Lower lobe of right lung (tissue), 2 donors: Measurements from ENCODE around the gene PURA. TPM values are rescaled to one million over a fixed set of nuclear protein-coding genes. Genes with fewer than 3 reads are reported as not detected.
A peak's percentile ranks its signal among the peaks of the same experiment; 100 is the strongest.

Experiments
- ATAC-seq, 2 donors: fragments of 200-7000 bp; cut with Tn5 transposase; one replicate each; pipeline ENCODE4 v1.9.1; 2020 to 2022; ENCODE audit warnings: mild to moderate bottlenecking in 2 of 2, moderate library complexity in 2 of 2
- DNase-seq: peaks from one replicate; pipeline ENCODE4 v3.0.0-alpha.2; 2020
- H3K27ac ChIP-seq: fragments of 200-600 bp; one replicate; pipeline ENCODE4 v1.8.0; 2022
- H3K27me3 ChIP-seq: fragments of 200-600 bp; one replicate; pipeline ENCODE4 v1.8.0; 2022; ENCODE audit warnings: low read depth
- H3K36me3 ChIP-seq: fragments of 200-600 bp; one replicate; pipeline ENCODE4 v1.8.0; 2022; ENCODE audit warnings: mild to moderate bottlenecking
- H3K4me1 ChIP-seq: fragments of 200-600 bp; one replicate; pipeline ENCODE4 v1.8.0; 2022
- H3K4me3 ChIP-seq: fragments of 200-600 bp; one replicate; pipeline ENCODE4 v1.8.0; 2022; ENCODE audit warnings: mild to moderate bottlenecking
- H3K9me3 ChIP-seq: fragments of 200-600 bp; one replicate; pipeline ENCODE4 v1.8.0; 2022
- CTCF ChIP-seq: fragments of 200-600 bp; IDR thresholded peaks from one replicate; pipeline ENCODE4 v1.8.0; 2022; ENCODE audit warnings: antibody characterized with exemption, mild to moderate bottlenecking
- intact Hi-C: fragments of 100-400 bp; cut with DNase I; formaldehyde crosslinking; loops from one replicate; pipeline ENCODE4 v1.11.0; 2022
- total RNA-seq: library from RNA; stranded (reverse); fragmentation: NEBNext Ultra II Directional; extraction: Animal tissue kit (Norgen Biotek cat#: 25700); gene quantifications from one replicate; pipeline ENCODE4 v1.2.1, GENCODE V29; 2021
- donor health status: DM: no; HTN: yes; CAD: no; lungs with severe emphysema.

The PURA gene
- total RNA-seq, 1 donor from 2014 or later: 32.4 TPM

DNA sequence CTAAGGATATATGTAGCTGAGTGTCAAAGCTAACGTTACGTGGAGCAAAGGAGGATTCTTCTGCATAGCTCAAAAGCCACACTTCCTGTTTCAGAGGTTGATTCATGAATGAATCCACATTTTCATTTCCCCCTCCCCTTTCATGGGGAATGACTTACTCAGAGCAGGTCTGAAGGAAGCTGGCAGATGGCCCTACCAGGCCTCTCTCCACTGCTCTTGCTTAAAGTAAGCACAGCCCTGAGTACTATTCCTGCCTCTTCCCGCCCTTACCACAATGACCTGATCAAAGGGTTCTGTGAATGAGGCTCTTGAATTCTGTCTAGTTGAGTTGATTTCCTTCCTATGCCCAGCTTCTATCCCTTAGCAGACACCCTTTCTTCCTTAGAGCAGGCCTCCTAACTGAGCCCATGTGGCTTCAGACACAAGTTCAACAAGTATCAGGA lies 18.1 kb downstream of the PURA start:
- Histone ChIP-seq H3K27me3 (no peaks in the 10 kb centered on the region), H3K27ac (no peak overlapping the region), H3K9me3 (no peaks in the 10 kb centered on the region), H3K4me1 (peaks cover 23% of the 10 kb centered on the region), H3K4me3 (no peak overlapping the region), H3K36me3 (no peaks in the 10 kb centered on the region)
- peak; percentile 93 to 94 for ATAC-seq
- DNase-seq: peak; percentile 84
- TF ChIP-seq CTCF: no peak
- intact Hi-C loops: no loop called here

- Histone ChIP-seq H3K4me3 (no peak overlapping the region), H3K36me3 (no peaks in the 10 kb centered on the region), H3K27me3 (no peaks in the 10 kb centered on the region), H3K27ac (no peak overlapping the region), H3K4me1 (peaks cover 23% of the 10 kb centered on the region), H3K9me3 (no peaks in the 10 kb centered on the region)
- TF ChIP-seq CTCF: peak; percentile 13
- no peak for DNase-seq
- intact Hi-C loops: no loop called here
- ATAC-seq: peak; percentile 78 to 87
Observed at GRCh38 chr5:140133514-140134167, 19.7 kb downstream of the PURA start.

- Histone ChIP-seq H3K36me3 (no peaks in the 10 kb centered on the region), H3K9me3 (no peaks in the 10 kb centered on the region), H3K27ac (no peak overlapping the region), H3K4me1 (peaks cover 23% of the 10 kb centered on the region), H3K27me3 (no peaks in the 10 kb centered on the region), H3K4me3 (no peak overlapping the region)
- ATAC-seq: no peak
- TF ChIP-seq CTCF: no peak
- no peak for DNase-seq
- intact Hi-C loops: no loop called here
Observed at GRCh38 chr5:140134277-140134935, 20.5 kb downstream of the PURA start.

GRCh38 chr5:140135127-140135526 lies 21.2 kb downstream of the PURA start:
- no peak for TF ChIP-seq CTCF
- no peak for ATAC-seq
- Histone ChIP-seq H3K27me3 (no peaks in the 10 kb centered on the region), H3K36me3 (no peaks in the 10 kb centered on the region), H3K9me3 (no peaks in the 10 kb centered on the region), H3K27ac (no peak overlapping the region), H3K4me1 (peaks cover 23% of the 10 kb centered on the region), H3K4me3 (no peak overlapping the region)
- no peak for DNase-seq
- intact Hi-C loops: no loop called here

DNA sequence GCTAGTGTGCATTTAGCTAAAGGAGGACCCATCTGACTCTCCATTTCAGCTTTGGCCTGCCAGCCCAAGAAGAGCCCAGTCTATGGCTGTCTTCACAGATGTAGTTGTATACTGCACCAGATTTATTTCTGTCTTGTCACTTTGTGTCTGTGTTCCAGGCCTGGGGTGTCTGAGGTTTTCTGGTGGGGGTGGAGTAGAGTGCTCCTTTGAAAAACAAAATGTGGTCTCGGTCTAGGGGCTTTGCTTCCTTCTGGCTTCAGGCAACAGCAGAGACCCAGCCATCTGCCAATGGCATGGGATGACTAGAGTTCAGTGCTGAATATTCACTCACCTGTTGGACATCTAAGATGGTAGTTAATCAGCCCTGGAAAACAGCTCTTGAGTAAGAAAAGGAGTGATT lies 22.7 kb downstream of the PURA start:
- Histone ChIP-seq H3K27me3 (no peaks in the 10 kb centered on the region), H3K9me3 (no peaks in the 10 kb centered on the region), H3K4me1 (peaks cover 32% of the 10 kb centered on the region), H3K4me3 (no peak overlapping the region), H3K27ac (no peak overlapping the region), H3K36me3 (no peaks in the 10 kb centered on the region)
- intact Hi-C loops: no loop called here
- no peak for TF ChIP-seq CTCF
- no peak for DNase-seq
- no peak for ATAC-seq
